Measurements from ENCODE around the gene FRMD4A.
"Not testable (repeated sequence)": the region's sequence is repeated elsewhere in the genome, so short reads cannot be mapped to it uniquely, and the experiment has no call there.

FRMD4A gene

DNA sequence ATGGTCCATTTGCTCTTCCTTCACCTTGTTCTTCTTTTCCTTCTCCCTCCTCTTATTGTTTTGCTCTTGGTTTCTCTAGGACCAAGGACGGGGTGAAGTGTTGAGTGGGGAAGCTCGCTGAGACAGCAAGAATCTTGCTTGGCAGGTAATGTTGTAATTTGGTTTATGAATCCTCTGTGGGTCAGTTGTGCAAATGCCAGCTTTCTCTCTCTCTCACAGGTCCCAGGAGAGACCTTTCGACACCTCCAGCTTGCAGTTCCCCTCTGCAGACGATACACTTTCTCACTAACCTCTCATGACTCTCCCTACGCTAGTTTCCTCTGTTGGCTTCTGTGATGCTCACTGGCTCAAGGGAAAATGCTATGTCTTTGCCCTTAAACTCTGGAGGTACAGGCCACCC lies 77.0 kb downstream of the FRMD4A start:
- H3K27ac Mint-ChIP-seq, result no peak overlapping the region
- H3K4me1 Mint-ChIP-seq (ENCODE audit: low read depth), result no peaks in the 10 kb centered on the region
- no peak overlapping the region for H3K4me3 Mint-ChIP-seq
- no peaks in the 10 kb centered on the region for H3K9me3 Mint-ChIP-seq
- no peak for DNase-seq (ENCODE audit: low spot score)
- peaks cover 3% of the 10 kb centered on the region for H3K27me3 Mint-ChIP-seq (ENCODE audit: low read depth)
- H3K36me3 Mint-ChIP-seq (ENCODE audit: low read depth), result no peaks in the 10 kb centered on the region

- H3K4me1 Mint-ChIP-seq (ENCODE audit: low read depth), result no peaks in the 10 kb centered on the region
- no peak overlapping the region for H3K4me3 Mint-ChIP-seq
- peaks cover 1% of the 10 kb centered on the region for H3K27me3 Mint-ChIP-seq (ENCODE audit: low read depth)
- H3K27ac Mint-ChIP-seq, result no peak overlapping the region
- no peaks in the 10 kb centered on the region for H3K9me3 Mint-ChIP-seq
- DNase-seq (ENCODE audit: low spot score), result no peak
- H3K36me3 Mint-ChIP-seq (ENCODE audit: low read depth), result no peaks in the 10 kb centered on the region
Observed at GRCh38 chr10:14253079-14253478, 77.6 kb downstream of the FRMD4A start.

GRCh38 chr10:14250496-14251076 lies 80.1 kb downstream of the FRMD4A start:
- Mint-ChIP-seq H3K27me3 (ENCODE audit: low read depth) (peaks cover 1% of the 10 kb centered on the region), H3K4me3 (no peak overlapping the region), H3K9me3 (no peaks in the 10 kb centered on the region), H3K36me3 (ENCODE audit: low read depth) (no peaks in the 10 kb centered on the region), H3K4me1 (ENCODE audit: low read depth) (no peaks in the 10 kb centered on the region), H3K27ac (no peak overlapping the region)
- DNase-seq (ENCODE audit: low spot score), result no peak

- Mint-ChIP-seq H3K9me3 (no peaks in the 10 kb centered on the region), H3K27ac (no peak overlapping the region), H3K27me3 (ENCODE audit: low read depth) (peaks cover 1% of the 10 kb centered on the region), H3K36me3 (ENCODE audit: low read depth) (no peaks in the 10 kb centered on the region), H3K4me3 (no peak overlapping the region), H3K4me1 (ENCODE audit: low read depth) (no peaks in the 10 kb centered on the region)
- no peak for DNase-seq (ENCODE audit: low spot score)
Observed at GRCh38 chr10:14247377-14248116, 83.2 kb downstream of the FRMD4A start.

- no peak for DNase-seq (ENCODE audit: low spot score)
Observed at GRCh38 chr10:14244801-14245211, 85.9 kb downstream of the FRMD4A start.

DNA sequence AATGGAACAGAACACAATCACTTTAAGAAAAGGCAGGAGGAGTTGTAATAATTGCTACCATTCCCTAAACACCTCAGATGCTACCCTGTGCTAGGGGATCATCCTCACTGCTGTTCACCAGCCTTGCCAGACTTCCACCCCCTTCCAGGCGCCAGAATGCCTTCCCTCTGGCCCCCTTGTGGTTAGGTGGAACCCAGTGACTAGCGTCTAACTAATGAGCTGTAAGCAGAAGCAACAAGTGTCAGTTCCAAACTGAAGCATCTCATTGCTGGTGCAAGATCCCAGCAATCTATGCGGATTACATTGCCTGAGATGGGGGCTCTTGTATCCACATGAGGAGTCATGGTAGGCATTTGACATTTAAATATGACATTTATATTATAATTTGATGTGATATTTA lies 86.6 kb downstream of the FRMD4A start:
- H3K27ac Mint-ChIP-seq, result no peak overlapping the region
- H3K27me3 Mint-ChIP-seq (ENCODE audit: low read depth), result peaks cover 9% of the 10 kb centered on the region
- no peaks in the 10 kb centered on the region for H3K9me3 Mint-ChIP-seq
- no peak overlapping the region for H3K4me3 Mint-ChIP-seq
- no peaks in the 10 kb centered on the region for H3K36me3 Mint-ChIP-seq (ENCODE audit: low read depth)
- no peak for DNase-seq (ENCODE audit: low spot score)
- H3K4me1 Mint-ChIP-seq (ENCODE audit: low read depth), result no peaks in the 10 kb centered on the region

More at GRCh38 chr10:14244801-14245211, 85.9 kb downstream of the FRMD4A start:
- H3K36me3 Mint-ChIP-seq (ENCODE audit: low read depth), result no peaks in the 10 kb centered on the region
- no peaks in the 10 kb centered on the region for H3K4me1 Mint-ChIP-seq (ENCODE audit: low read depth)
- H3K27ac Mint-ChIP-seq, result no peak overlapping the region
- peaks cover 9% of the 10 kb centered on the region for H3K27me3 Mint-ChIP-seq (ENCODE audit: low read depth)
- H3K9me3 Mint-ChIP-seq, result no peaks in the 10 kb centered on the region
- H3K4me3 Mint-ChIP-seq, result no peak overlapping the region

DNA sequence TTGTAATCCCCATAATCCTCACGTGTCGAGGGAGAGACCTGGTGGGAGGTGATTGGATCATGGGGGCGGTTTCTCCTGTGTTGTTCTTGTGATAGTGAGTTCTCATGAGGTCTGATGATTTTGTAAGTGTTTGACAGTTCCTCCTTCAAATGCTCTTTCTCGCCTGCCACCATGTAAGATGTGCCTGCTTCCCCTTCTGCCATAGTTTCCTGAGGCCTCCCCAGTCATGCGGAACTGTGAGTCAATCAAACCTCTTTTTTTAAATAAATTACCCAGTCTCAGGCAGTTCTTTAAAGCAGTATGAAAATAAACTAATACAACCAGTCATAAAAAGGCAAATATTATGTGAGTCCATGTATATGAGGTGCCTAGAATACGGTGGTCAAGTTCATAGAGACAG lies 87.5 kb downstream of the FRMD4A start:
- Mint-ChIP-seq H3K9me3 (no peaks in the 10 kb centered on the region), H3K36me3 (ENCODE audit: low read depth) (no peaks in the 10 kb centered on the region), H3K4me3 (no peak overlapping the region), H3K27ac (no peak overlapping the region), H3K4me1 (ENCODE audit: low read depth) (no peaks in the 10 kb centered on the region), H3K27me3 (ENCODE audit: low read depth) (peaks cover 9% of the 10 kb centered on the region)
- DNase-seq (ENCODE audit: low spot score), result no peak

DNA sequence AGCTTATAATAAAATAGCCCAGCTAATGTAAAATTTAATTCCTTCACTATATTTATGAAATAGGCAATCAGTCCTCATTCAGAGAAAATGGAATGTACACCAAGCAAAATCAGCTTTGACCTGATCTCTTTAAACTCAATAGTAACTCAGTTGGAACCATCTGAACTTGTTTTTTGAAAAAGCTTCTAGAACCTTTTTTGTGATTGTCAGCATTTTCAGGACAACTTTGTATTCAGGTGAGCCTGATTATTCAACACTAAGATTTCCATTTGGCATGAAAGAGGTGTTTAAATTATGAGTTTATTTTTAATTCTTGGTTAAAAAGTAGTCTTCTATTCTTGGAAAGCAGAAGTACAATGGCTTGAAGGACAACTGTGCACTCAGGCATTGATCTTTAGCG lies 89.5 kb downstream of the FRMD4A start:
- DNase-seq (ENCODE audit: low spot score), result no peak
- Mint-ChIP-seq H3K36me3 (ENCODE audit: low read depth) (no peaks in the 10 kb centered on the region), H3K27ac (no peak overlapping the region), H3K4me1 (ENCODE audit: low read depth) (no peaks in the 10 kb centered on the region), H3K9me3 (no peaks in the 10 kb centered on the region), H3K27me3 (ENCODE audit: low read depth) (peaks cover 9% of the 10 kb centered on the region), H3K4me3 (no peak overlapping the region)

GRCh38 chr10:14240253-14241189 lies 90.2 kb downstream of the FRMD4A start:
- DNase-seq (ENCODE audit: low spot score), result no peak
- Mint-ChIP-seq H3K27me3 (ENCODE audit: low read depth) (peaks cover 9% of the 10 kb centered on the region), H3K4me3 (no peak overlapping the region), H3K27ac (no peak overlapping the region), H3K9me3 (no peaks in the 10 kb centered on the region), H3K4me1 (ENCODE audit: low read depth) (no peaks in the 10 kb centered on the region), H3K36me3 (ENCODE audit: low read depth) (no peaks in the 10 kb centered on the region)

DNA sequence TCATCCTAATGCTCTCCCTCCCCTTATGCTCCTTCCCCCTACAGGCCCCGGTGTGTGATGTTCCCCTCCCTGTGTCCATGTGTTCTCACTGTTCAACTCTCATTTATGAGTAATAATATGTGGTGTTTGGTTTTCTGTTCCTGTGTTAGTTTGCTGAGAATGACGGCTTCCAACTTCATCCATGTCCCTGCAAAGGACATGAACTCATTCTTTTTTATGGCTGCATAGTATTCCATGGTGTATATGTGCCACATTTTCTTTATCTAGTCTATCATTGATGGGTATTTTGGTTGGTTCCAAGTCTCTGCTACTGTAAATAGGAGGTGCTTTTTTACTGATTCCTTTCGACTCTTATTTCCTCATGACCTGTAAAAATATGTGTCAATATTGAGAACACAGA lies 92.1 kb downstream of the FRMD4A start:
- not testable (repeated sequence) for H3K4me1 Mint-ChIP-seq (ENCODE audit: low read depth); H3K9me3 Mint-ChIP-seq; H3K27ac Mint-ChIP-seq; H3K4me3 Mint-ChIP-seq; H3K36me3 Mint-ChIP-seq (ENCODE audit: low read depth); DNase-seq (ENCODE audit: low spot score)
- peaks cover 11% of the 10 kb centered on the region for H3K27me3 Mint-ChIP-seq (ENCODE audit: low read depth)

DNA sequence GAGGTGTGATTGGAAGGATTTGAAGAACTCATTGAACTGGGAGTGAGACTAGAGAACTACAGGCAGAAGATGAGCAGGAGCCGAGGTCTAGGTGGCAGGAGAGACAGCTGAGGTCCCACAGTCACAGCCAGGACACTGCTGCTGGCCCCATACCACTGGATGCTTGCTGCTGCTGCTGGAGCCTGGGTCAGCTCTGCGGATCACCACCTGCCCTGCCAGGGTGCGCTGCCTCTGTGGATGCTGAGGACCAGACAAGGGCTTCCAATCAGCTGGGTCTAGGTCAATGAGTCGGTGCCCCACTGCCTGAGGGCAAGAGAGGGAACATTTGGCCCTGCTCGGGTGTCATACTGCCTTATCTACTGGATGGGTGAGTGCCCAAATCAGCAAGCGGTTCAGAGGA lies 94.4 kb downstream of the FRMD4A start:
- Mint-ChIP-seq H3K4me1 (ENCODE audit: low read depth) (peaks cover 6% of the 10 kb centered on the region), H3K27ac (no peak overlapping the region), H3K9me3 (peaks cover 6% of the 10 kb centered on the region), H3K27me3 (ENCODE audit: low read depth) (peaks cover 9% of the 10 kb centered on the region), H3K36me3 (ENCODE audit: low read depth) (no peaks in the 10 kb centered on the region), H3K4me3 (no peak overlapping the region)
- DNase-seq (ENCODE audit: low spot score), result no peak

DNA sequence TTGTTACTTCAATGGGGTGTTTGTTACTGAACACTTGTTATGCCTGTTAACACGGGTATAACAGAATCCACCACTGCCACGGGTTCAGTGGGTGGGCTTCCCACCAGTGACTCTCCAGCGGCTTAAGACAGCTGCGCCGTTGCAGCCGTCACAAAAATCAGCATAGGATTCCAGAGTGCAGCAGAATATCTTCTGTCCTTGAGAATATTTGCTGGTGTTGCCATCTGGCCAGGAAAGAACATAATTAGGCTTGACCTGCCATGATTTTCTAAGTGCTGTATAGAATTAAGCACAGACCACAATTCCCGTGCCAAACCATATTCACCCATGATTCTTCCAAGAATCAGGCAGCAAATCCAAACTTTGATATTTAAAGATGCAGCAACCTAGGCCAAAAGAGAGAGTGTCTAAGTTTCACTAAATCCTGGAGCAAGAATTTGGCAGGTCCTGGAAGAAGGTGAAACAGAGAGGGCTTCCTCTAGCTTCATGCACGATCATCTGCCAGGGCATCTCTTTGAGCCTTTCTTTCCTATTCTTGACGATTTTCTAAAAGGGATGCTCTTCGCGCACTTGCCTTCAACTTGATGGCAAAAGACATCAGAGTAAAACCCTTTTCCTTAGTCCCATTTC lies 95.0 kb downstream of the FRMD4A start:
- H3K4me3 Mint-ChIP-seq, result no peak overlapping the region
- no peak for DNase-seq (ENCODE audit: low spot score)
- H3K9me3 Mint-ChIP-seq, result peaks cover 10% of the 10 kb centered on the region
- H3K4me1 Mint-ChIP-seq (ENCODE audit: low read depth), result peaks cover 11% of the 10 kb centered on the region
- H3K36me3 Mint-ChIP-seq (ENCODE audit: low read depth), result no peaks in the 10 kb centered on the region
- H3K27me3 Mint-ChIP-seq (ENCODE audit: low read depth), result peaks cover 9% of the 10 kb centered on the region
- H3K27ac Mint-ChIP-seq, result no peak overlapping the region

DNA sequence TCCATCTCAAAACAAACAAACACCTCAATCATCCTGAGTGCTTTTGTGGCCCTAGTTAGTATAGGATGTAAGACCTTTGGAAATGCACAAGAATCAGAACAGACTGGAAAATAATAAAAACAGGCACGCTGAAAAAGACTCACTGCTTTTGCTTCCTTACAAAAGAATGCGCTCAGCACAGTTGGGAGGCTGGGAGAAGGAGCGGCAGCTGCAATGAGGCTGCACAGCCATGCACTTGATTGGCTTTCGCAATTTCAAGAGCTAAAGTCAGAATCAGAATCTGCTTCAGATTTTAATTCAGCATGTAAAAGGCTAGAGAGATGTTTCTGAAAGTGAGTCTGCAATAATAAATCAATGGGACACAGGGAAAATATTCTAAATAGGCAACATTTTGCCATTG lies 97.2 kb downstream of the FRMD4A start:
- Mint-ChIP-seq H3K27me3 (ENCODE audit: low read depth) (peaks cover 11% of the 10 kb centered on the region), H3K9me3 (peaks cover 11% of the 10 kb centered on the region), H3K36me3 (ENCODE audit: low read depth) (no peaks in the 10 kb centered on the region), H3K4me1 (ENCODE audit: low read depth) (peaks cover 11% of the 10 kb centered on the region), H3K27ac (no peak overlapping the region), H3K4me3 (no peak overlapping the region)
- no peak for DNase-seq (ENCODE audit: low spot score)

- Mint-ChIP-seq H3K27me3 (ENCODE audit: low read depth) (peaks cover 23% of the 10 kb centered on the region), H3K9me3 (peaks cover 11% of the 10 kb centered on the region), H3K4me1 (ENCODE audit: low read depth) (peaks cover 11% of the 10 kb centered on the region)
- not testable (repeated sequence) for H3K27ac Mint-ChIP-seq; H3K4me3 Mint-ChIP-seq; DNase-seq (ENCODE audit: low spot score); H3K36me3 Mint-ChIP-seq (ENCODE audit: low read depth)
Observed at GRCh38 chr10:14228798-14229197, 101.9 kb downstream of the FRMD4A start.

Measured in T-helper 2 cell treated with Interferon-gamma antibody and Interleukin-4, amounts not matched to agents 5 μg/mL and 100 μg/mL, for 36 hours (primary cell).